ENCODE measurements around the gene TM9SF1.
"Not testable (repeated sequence)": the region's sequence is repeated elsewhere in the genome, so short reads cannot be mapped to it uniquely, and the experiment has no call there.

Gene TM9SF1

DNA sequence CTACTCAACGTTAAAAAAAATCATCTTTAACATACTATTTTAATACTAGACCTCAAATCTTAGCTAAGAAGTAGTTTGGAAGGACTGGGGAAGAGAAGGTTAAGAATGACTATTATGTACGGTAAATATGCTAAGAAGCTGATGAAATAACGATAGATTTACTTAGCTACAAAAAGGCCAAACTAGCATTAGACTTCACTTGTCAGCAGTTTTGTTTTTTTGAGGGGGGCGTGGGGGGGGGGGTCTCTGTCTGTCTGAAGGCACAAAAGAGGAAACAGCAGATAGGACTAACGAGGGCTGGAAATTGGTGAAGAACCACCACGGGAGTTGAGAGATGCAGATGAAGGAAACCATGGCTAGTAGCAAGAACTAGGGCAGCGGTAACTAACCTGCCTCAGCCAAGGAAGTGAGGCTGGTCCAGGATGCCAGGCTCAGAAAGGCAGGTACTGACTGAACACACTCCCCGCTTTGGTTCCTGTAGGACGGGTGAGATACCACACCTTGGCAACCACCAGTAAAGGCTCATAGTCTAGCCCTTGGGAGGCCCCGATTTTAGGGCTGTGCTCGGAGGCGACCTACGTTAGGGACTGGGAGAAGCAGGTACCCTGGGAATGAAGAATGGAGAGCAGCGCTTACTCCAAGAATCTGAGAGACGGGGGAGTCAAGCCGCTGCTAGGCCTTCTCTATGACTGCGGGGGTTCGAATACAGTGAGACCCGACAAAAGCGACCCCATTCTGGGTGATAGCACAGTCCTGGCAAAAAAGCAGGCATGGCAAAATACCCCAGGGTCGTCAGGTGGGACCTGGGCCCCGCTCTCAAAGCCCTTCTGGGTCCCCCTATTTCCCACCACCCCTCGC lies 36.3 kb upstream of the TM9SF1 start:
- peak overlapping the region; percentile 79 for H3K4me2 ChIP-seq (ENCODE audit: low read length)
- TF ChIP-seq, protein P1, sequence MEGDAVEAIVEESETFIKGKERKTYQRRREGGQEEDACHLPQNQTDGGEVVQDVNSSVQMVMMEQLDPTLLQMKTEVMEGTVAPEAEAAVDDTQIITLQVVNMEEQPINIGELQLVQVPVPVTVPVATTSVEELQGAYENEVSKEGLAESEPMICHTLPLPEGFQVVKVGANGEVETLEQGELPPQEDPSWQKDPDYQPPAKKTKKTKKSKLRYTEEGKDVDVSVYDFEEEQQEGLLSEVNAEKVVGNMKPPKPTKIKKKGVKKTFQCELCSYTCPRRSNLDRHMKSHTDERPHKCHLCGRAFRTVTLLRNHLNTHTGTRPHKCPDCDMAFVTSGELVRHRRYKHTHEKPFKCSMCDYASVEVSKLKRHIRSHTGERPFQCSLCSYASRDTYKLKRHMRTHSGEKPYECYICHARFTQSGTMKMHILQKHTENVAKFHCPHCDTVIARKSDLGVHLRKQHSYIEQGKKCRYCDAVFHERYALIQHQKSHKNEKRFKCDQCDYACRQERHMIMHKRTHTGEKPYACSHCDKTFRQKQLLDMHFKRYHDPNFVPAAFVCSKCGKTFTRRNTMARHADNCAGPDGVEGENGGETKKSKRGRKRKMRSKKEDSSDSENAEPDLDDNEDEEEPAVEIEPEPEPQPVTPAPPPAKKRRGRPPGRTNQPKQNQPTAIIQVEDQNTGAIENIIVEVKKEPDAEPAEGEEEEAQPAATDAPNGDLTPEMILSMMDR (IDR thresholded peaks at IDR 0.05; ENCODE audit: low read depth, low read length) = no peak
- TF ChIP-seq EZH2phosphoT487 (IDR thresholded peaks at IDR 0.05; ENCODE audit: low read depth) = no peak
- no peaks in the 10 kb centered on the region for H3K27me3 ChIP-seq (ENCODE audit: low read depth, low read length)
- H3K36me3 ChIP-seq (replicated peaks; ENCODE audit: low read depth, low read length) = peaks cover 8% of the 10 kb centered on the region
- H3K4me3 ChIP-seq (ENCODE audit: low read length) = peak overlapping the region; percentile 83
- peak overlapping the region; percentile 75 for H3K27ac ChIP-seq (ENCODE audit: low read length)
- peak overlapping the region; percentile 75 for H3K9ac ChIP-seq (ENCODE audit: low read length)
- H3K4me1 ChIP-seq (ENCODE audit: low read length) = peaks cover 13% of the 10 kb centered on the region
- peaks cover 47% of the 10 kb centered on the region for H3K79me2 ChIP-seq (ENCODE audit: low read length)
- H2AFZ ChIP-seq (ENCODE audit: low read depth, low read length) = 0 out of 2 replicates have a peak overlapping the region, but pooled peaks have one; percentile 93
- H4K20me1 ChIP-seq (ENCODE audit: insufficient read depth, low read length) = no peaks in the 10 kb centered on the region
- H3K9me3 ChIP-seq (ENCODE audit: insufficient read depth, low read length) = no peaks in the 10 kb centered on the region

DNA sequence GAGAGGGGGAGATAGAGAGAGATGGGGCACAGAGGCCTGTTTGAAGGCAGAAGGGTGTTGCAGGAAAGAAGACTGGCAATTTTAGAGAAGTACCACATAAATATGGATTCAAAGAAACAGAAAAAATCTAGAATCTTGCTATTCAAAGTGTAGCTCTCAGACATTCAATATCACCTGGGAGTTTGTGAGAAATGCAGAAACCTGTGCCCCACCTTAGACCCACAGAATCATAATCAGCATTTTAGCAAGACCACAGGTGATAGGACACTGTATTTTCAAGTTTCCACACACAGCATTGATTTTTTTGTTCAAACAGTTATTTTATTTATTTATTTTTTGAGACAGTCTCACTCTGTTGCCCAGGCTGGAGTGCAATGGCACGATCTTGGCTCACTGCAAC lies 33.7 kb upstream of the TM9SF1 start:
- H3K79me2 ChIP-seq (ENCODE audit: low read length) = peaks cover 67% of the 10 kb centered on the region
- H3K27me3 ChIP-seq (ENCODE audit: low read depth, low read length) = no peaks in the 10 kb centered on the region
- peaks cover 13% of the 10 kb centered on the region for H3K4me1 ChIP-seq (ENCODE audit: low read length)
- no peak overlapping the region for H3K27ac ChIP-seq (ENCODE audit: low read length)
- no peaks in the 10 kb centered on the region for H3K9me3 ChIP-seq (ENCODE audit: insufficient read depth, low read length)
- H3K4me3 ChIP-seq (ENCODE audit: low read length) = no peak overlapping the region
- H3K36me3 ChIP-seq (replicated peaks; ENCODE audit: low read depth, low read length) = peaks cover 4% of the 10 kb centered on the region
- H3K4me2 ChIP-seq (ENCODE audit: low read length) = no peak overlapping the region
- TF ChIP-seq, protein P1 (IDR thresholded peaks at IDR 0.05; ENCODE audit: low read depth, low read length) = no peak
- TF ChIP-seq EZH2phosphoT487 (IDR thresholded peaks at IDR 0.05; ENCODE audit: low read depth) = no peak
- no peaks in the 10 kb centered on the region for H4K20me1 ChIP-seq (ENCODE audit: insufficient read depth, low read length)
- no peak overlapping the region for H2AFZ ChIP-seq (ENCODE audit: low read depth, low read length)
- H3K9ac ChIP-seq (ENCODE audit: low read length) = no peak overlapping the region

DNA sequence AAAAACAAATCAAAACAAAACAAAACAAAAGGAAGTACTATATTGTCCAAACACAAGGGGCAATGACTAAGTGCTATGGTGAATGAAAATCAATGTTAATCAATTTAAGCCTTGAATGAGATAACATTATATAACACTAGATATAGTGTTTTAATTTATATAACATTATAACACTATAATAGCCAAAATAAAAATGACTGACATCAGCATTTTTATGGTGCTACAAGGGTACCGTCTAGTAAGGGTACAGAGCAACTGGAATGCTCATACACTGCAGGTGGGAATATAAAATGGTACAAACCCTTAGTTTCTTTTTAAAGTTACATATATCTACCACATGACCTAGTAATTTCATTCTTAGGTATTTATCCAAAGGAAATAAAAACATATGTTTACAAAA lies 31.2 kb upstream of the TM9SF1 start:
- Histone ChIP-seq H3K4me2 (ENCODE audit: low read length) (no peak overlapping the region), H3K79me2 (ENCODE audit: low read length) (peaks cover 65% of the 10 kb centered on the region), H3K27ac (ENCODE audit: low read length) (no peak overlapping the region), H3K4me1 (ENCODE audit: low read length) (peaks cover 6% of the 10 kb centered on the region), H3K9ac (ENCODE audit: low read length) (no peak overlapping the region), H3K9me3 (ENCODE audit: insufficient read depth, low read length) (no peaks in the 10 kb centered on the region), H3K36me3 (replicated peaks; ENCODE audit: low read depth, low read length) (peaks cover 4% of the 10 kb centered on the region), H3K27me3 (ENCODE audit: low read depth, low read length) (no peaks in the 10 kb centered on the region), H2AFZ (ENCODE audit: low read depth, low read length) (no peak overlapping the region), H3K4me3 (ENCODE audit: low read length) (no peak overlapping the region), H4K20me1 (ENCODE audit: insufficient read depth, low read length) (no peaks in the 10 kb centered on the region)
- TF ChIP-seq, protein P1 (IDR thresholded peaks at IDR 0.05; ENCODE audit: low read depth, low read length) = no peak
- TF ChIP-seq EZH2phosphoT487 (IDR thresholded peaks at IDR 0.05; ENCODE audit: low read depth) = no peak

DNA sequence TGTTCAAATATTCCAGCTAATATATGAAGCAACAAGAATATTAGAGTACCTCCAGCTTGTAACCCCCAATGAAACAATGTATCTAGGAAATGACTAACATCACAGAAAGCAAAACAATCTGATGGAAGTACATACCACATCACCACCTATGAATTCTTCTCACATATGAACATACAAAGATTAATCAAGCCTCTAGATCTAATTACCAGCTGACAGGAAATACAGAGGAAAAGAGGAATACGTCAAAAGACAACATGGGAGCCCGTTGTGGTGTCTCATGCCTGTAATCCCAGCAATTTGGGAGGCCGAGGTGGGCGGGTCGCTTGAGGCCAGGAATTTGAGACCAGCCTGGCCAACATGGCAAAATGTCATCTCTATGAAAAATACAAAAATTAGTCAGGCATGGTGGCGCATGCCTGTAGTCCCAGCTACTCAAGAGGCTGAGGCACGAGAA lies 29.4 kb upstream of the TM9SF1 start:
- Histone ChIP-seq H3K4me3 (ENCODE audit: low read length) (no peak overlapping the region), H3K27me3 (ENCODE audit: low read depth, low read length) (no peaks in the 10 kb centered on the region), H3K79me2 (ENCODE audit: low read length) (peaks cover 62% of the 10 kb centered on the region), H3K9me3 (ENCODE audit: insufficient read depth, low read length) (no peaks in the 10 kb centered on the region), H3K9ac (ENCODE audit: low read length) (no peak overlapping the region), H3K27ac (ENCODE audit: low read length) (no peak overlapping the region), H3K4me1 (ENCODE audit: low read length) (no peaks in the 10 kb centered on the region), H2AFZ (ENCODE audit: low read depth, low read length) (no peak overlapping the region), H3K4me2 (ENCODE audit: low read length) (no peak overlapping the region), H4K20me1 (ENCODE audit: insufficient read depth, low read length) (no peaks in the 10 kb centered on the region), H3K36me3 (replicated peaks; ENCODE audit: low read depth, low read length) (peaks cover 4% of the 10 kb centered on the region)
- TF ChIP-seq, protein P1 (IDR thresholded peaks at IDR 0.05; ENCODE audit: low read depth, low read length) = no peak
- no peak for TF ChIP-seq EZH2phosphoT487 (IDR thresholded peaks at IDR 0.05; ENCODE audit: low read depth)

DNA sequence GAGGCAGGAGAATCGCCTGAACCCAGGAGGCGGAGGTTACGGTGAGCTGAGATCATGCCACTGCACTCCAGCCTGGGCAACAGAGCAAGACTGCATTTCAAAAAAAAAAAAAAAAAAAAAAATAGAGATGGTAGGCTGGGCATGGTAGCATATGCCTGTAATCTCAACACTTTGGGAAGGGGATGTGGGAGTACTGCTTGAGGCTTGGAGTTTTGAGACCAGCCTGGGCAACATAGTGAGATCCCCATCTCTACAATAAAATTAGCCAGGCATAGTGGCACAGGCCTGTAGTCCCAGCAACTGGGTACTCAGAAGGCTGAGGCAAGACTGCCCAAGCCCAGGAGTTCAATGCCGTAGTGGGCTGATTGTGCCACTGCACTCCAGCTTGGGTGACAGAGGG lies 27.7 kb upstream of the TM9SF1 start:
- not testable (repeated sequence) for H3K27ac ChIP-seq (ENCODE audit: low read length); H3K9ac ChIP-seq (ENCODE audit: low read length); H3K4me2 ChIP-seq (ENCODE audit: low read length); H3K4me3 ChIP-seq (ENCODE audit: low read length); H3K27me3 ChIP-seq (ENCODE audit: low read depth, low read length); H4K20me1 ChIP-seq (ENCODE audit: insufficient read depth, low read length); H2AFZ ChIP-seq (ENCODE audit: low read depth, low read length); H3K36me3 ChIP-seq (replicated peaks; ENCODE audit: low read depth, low read length); H3K4me1 ChIP-seq (ENCODE audit: low read length); H3K9me3 ChIP-seq (ENCODE audit: insufficient read depth, low read length)
- H3K79me2 ChIP-seq (ENCODE audit: low read length) = peaks cover 56% of the 10 kb centered on the region
